ENCODE results near the gene ZNF646.

DNA sequence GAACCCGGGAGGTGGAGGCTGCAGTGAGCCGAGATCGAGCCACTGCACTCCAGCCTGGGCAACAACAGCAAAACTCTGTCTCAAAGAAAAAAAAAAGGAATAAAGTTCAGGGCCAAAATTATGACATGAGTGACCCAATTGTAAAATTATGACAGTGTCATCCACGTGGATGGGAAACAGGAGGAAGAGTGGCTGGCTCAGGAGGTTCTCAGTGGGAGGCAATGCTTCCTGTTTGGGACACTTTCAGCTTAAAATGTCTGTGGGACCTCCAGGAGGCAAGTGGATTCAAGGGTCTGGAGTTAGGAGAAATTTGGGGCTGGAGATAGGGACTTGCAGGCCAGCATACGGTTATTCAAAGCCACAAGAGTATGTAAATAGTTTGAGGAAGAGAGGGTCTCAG lies 48.9 kb upstream of the ZNF646 start:
- TF ChIP-seq POLR2A (IDR thresholded peaks at IDR 0.05; ENCODE audit: low read depth, low read length), result no peak
- no peak for TF ChIP-seq TAF1 (IDR thresholded peaks at IDR 0.05; ENCODE audit: borderline replicate concordance, low read depth, low read length)
